Measurements from ENCODE around the gene DNAL1. TPM values are rescaled to one million over a fixed set of nuclear protein-coding genes. Genes with fewer than 3 reads are reported as not detected.
A peak's percentile ranks its signal among the peaks of the same experiment; 100 is the strongest.
"Not testable (repeated sequence)": the region's sequence is repeated elsewhere in the genome, so short reads cannot be mapped to it uniquely, and the experiment has no call there.

DNAL1 gene
- total and polyA plus RNA-seq, 2 experiments from 2014 or later = 12.2 to 19.4 TPM

- H3K27ac ChIP-seq = no peak overlapping the region
- H3K36me3 ChIP-seq = no peaks in the 10 kb centered on the region
- TF ChIP-seq CTCF (IDR thresholded peaks at IDR 0.05; ENCODE audit: low read depth, low read length) = no peak
- DNase-seq (ENCODE audit: low read depth in 1 of 2, low spot score in 1 of 2) = no peak
- H3K4me1 ChIP-seq (ENCODE audit: low read depth) = peaks cover 7% of the 10 kb centered on the region
- H3K27me3 ChIP-seq = no peaks in the 10 kb centered on the region
- no peak overlapping the region for H3K4me3 ChIP-seq
- no peaks in the 10 kb centered on the region for H3K9me3 ChIP-seq (ENCODE audit: low read depth)
Measured at GRCh38 chr14:73640796-73641365, 3.9 kb upstream of the DNAL1 start.

DNA sequence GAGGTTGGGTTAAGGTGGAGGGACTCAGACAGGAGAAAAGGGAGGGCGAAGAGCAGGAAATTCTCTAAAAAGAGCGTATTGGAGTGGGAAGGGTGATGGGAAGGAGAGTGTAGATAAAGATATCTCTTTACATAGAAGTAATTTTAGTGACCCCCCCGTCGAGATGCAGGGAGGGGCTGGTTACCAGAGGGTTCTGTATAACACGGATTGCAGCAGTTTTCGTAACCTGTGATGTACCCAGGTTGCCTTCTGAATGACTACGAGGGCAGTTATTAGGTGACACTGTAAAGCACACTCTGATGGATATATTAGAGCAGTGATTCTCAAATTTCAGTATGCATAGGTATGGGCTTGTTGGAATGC, 443 bp downstream of the DNAL1 start:
- no peak for DNase-seq (ENCODE audit: low read depth in 1 of 2, low spot score in 1 of 2)
- H3K36me3 ChIP-seq = no peaks in the 10 kb centered on the region
- H3K27me3 ChIP-seq = no peaks in the 10 kb centered on the region
- no peaks in the 10 kb centered on the region for H3K9me3 ChIP-seq (ENCODE audit: low read depth)
- TF ChIP-seq CTCF (IDR thresholded peaks at IDR 0.05; ENCODE audit: low read depth, low read length) = no peak
- H3K4me1 ChIP-seq (ENCODE audit: low read depth) = peaks cover 7% of the 10 kb centered on the region
- H3K4me3 ChIP-seq = peak overlapping the region; percentile 81
- H3K27ac ChIP-seq = no peak overlapping the region

DNA sequence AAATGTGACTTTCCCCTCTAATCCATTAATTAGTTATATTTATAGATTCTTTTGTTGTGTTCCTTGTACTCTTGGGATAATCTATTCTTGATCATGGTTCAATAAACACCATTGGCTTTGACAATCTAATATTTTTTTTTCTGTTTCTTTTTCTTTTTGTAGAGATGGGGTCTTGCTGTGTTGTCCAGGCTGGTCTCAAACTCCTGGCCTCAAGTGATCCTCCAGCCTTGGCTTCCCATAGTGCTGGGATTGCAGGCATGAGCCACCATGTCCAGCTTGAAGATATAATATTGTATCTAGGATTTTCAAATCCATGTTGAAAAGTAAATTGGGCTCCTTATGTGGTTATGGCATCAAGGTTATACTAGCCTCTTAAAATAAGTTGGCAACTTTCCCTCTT, 6.2 kb downstream of the DNAL1 start:
- Histone ChIP-seq H3K36me3 (no peaks in the 10 kb centered on the region), H3K27me3 (no peaks in the 10 kb centered on the region), H3K4me3 (no peak overlapping the region), H3K4me1 (ENCODE audit: low read depth) (no peaks in the 10 kb centered on the region), H3K27ac (no peak overlapping the region), H3K9me3 (ENCODE audit: low read depth) (no peaks in the 10 kb centered on the region)
- TF ChIP-seq CTCF (IDR thresholded peaks at IDR 0.05; ENCODE audit: low read depth, low read length) = no peak
- DNase-seq (ENCODE audit: low read depth in 1 of 2, low spot score in 1 of 2) = no peak

DNA sequence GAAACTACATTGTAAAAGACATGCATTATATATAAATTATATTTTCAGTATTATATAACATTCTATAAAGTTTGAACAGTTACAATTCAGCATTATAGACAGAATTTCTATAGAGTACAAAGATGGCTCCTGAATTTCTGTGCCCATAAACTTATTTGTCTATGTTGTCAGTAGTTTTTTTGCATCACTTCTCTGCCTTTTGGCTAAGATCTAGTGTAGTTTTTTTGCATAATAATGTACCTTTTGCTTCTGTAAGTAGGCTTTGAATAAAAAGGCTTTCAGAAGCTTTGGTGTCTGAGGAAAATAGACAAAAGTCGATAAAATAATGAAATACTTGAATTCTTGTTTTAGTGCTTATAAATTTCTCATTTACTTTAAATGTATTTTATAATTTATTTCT, 11.1 kb downstream of the DNAL1 start:
- H3K27me3 ChIP-seq = no peaks in the 10 kb centered on the region
- H3K27ac ChIP-seq = no peak overlapping the region
- H3K9me3 ChIP-seq (ENCODE audit: low read depth) = no peaks in the 10 kb centered on the region

DNA sequence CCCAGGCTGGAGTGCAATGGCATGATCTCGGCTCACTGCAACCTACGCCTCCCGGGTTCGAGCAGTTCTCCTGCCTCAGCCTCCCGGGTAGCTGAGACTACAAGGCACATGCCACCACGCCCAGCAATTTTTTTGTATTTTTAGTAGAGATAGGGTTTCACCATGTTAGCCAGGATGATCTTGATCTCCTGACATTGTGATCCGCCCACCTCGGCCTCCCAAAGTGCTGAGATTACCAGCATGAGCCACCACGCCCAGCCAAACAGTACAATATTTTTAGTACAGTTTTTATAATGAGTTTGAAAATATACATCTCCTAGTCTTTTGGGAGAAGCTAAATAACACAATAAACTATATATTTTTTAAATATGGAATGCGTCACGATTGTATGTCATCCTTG, 14.4 kb downstream of the DNAL1 start:
- DNase-seq (ENCODE audit: low read depth in 1 of 2, low spot score in 1 of 2); H3K27ac ChIP-seq; H3K9me3 ChIP-seq (ENCODE audit: low read depth); H3K36me3 ChIP-seq; H3K4me3 ChIP-seq; H3K27me3 ChIP-seq: not testable (repeated sequence)
- H3K4me1 ChIP-seq (ENCODE audit: low read depth) = peaks cover 10% of the 10 kb centered on the region

More for the DNA sequence above, 11.1 kb downstream of the DNAL1 start:
- H3K4me3 ChIP-seq = no peak overlapping the region
- no peak for DNase-seq (ENCODE audit: low read depth in 1 of 2, low spot score in 1 of 2)
- H3K36me3 ChIP-seq = peaks cover 3% of the 10 kb centered on the region
- no peaks in the 10 kb centered on the region for H3K4me1 ChIP-seq (ENCODE audit: low read depth)
- no peak for TF ChIP-seq CTCF (IDR thresholded peaks at IDR 0.05; ENCODE audit: low read depth, low read length)

GRCh38 chr14:73660511-73660910, 15.7 kb downstream of the DNAL1 start:
- no peak for DNase-seq (ENCODE audit: low read depth in 1 of 2, low spot score in 1 of 2)
- Histone ChIP-seq H3K36me3 (peaks cover 3% of the 10 kb centered on the region), H3K4me3 (no peak overlapping the region), H3K27ac (no peak overlapping the region), H3K27me3 (no peaks in the 10 kb centered on the region), H3K9me3 (ENCODE audit: low read depth) (no peaks in the 10 kb centered on the region), H3K4me1 (ENCODE audit: low read depth) (peaks cover 14% of the 10 kb centered on the region)
- no peak for TF ChIP-seq CTCF (IDR thresholded peaks at IDR 0.05; ENCODE audit: low read depth, low read length)

Data from cardiac muscle cell (in vitro differentiated cells and primary cell).